HG03095 (cell line): Measurements from ENCODE around the gene SLC26A9.

Source experiments
- ATAC-seq: cut with Tn5 transposase; IDR thresholded peaks from one replicate; pipeline ENCODE4 v1.9.1; 2021; ENCODE audit warnings: moderate library complexity; ENCODE audit not compliant: unreplicated experiment

The SLC26A9 gene, protein sequence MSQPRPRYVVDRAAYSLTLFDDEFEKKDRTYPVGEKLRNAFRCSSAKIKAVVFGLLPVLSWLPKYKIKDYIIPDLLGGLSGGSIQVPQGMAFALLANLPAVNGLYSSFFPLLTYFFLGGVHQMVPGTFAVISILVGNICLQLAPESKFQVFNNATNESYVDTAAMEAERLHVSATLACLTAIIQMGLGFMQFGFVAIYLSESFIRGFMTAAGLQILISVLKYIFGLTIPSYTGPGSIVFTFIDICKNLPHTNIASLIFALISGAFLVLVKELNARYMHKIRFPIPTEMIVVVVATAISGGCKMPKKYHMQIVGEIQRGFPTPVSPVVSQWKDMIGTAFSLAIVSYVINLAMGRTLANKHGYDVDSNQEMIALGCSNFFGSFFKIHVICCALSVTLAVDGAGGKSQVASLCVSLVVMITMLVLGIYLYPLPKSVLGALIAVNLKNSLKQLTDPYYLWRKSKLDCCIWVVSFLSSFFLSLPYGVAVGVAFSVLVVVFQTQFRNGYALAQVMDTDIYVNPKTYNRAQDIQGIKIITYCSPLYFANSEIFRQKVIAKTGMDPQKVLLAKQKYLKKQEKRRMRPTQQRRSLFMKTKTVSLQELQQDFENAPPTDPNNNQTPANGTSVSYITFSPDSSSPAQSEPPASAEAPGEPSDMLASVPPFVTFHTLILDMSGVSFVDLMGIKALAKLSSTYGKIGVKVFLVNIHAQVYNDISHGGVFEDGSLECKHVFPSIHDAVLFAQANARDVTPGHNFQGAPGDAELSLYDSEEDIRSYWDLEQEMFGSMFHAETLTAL

GRCh38 chr1:205943245-205943644 is at the start of gene SLC26A9:
SLC26A9 (minus strand) TSS chr1:205943456; CDS start chr1:205935820, 7,636 bp downstream.
- ATAC-seq, result no peak

DNA sequence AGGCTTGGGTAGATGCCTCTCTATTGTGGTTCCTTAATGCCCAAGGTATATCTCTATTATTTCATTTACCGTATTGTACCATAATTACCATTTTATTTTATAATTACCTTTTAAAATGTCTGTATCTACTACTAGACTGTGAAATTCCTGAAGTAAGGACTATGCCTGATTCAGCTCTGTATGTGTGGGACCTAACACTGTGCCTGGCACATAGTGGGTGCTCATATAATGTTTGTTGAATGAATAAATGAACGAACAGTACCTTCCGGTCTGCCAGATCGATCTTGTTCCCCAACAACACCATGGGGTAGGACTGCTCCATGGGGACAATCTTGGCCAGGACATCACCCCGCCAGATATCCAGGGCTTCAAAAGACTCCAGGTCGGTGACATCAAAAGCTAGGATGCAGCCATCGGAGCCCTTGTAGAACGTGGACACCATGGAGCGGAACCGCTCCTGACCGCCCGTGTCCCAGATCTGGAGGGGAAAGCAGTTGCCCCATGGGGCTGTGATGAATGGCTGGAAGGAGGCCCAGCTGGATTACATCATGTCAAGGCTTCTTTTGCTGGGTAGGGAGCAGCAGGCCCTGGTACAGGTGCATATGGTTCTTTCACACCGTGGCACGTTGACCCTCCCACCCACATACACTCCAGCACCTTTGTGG is 49.1 kb upstream of the SLC26A9 start:
- ATAC-seq, result no peak

GRCh38 chr1:205991237-205991636 is 48.0 kb upstream of the SLC26A9 start:
- no peak for ATAC-seq

DNA sequence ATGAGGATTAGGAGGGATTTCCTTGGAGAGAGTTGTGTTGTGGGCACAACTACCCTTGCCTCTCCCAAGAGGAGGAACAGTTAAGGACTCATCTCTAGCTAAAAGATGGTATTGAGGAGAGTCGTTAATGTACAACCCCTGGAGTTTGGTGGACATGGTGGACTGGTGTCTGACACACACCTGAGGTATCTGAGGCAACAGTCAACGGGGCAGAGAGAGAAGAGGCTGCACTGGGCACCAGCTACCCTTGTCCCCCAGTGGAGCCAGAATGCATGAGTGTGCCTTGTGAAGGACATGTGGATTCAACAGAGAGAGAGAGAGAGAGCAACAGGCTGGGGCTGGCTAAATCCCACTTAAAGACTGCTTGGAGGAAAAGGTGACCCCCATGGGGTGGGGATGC is 47.0 kb upstream of the SLC26A9 start:
- ATAC-seq, result no peak

- no peak for ATAC-seq
These were observed 46.5 kb upstream of the SLC26A9 start for GRCh38 chr1:205989786-205990185.

GRCh38 chr1:205988585-205988995 is 45.3 kb upstream of the SLC26A9 start:
- ATAC-seq, result no peak

GRCh38 chr1:205986861-205987260 is 43.6 kb upstream of the SLC26A9 start:
- ATAC-seq, result no peak

GRCh38 chr1:205986292-205986691 is 43.0 kb upstream of the SLC26A9 start:
- no peak for ATAC-seq

DNA sequence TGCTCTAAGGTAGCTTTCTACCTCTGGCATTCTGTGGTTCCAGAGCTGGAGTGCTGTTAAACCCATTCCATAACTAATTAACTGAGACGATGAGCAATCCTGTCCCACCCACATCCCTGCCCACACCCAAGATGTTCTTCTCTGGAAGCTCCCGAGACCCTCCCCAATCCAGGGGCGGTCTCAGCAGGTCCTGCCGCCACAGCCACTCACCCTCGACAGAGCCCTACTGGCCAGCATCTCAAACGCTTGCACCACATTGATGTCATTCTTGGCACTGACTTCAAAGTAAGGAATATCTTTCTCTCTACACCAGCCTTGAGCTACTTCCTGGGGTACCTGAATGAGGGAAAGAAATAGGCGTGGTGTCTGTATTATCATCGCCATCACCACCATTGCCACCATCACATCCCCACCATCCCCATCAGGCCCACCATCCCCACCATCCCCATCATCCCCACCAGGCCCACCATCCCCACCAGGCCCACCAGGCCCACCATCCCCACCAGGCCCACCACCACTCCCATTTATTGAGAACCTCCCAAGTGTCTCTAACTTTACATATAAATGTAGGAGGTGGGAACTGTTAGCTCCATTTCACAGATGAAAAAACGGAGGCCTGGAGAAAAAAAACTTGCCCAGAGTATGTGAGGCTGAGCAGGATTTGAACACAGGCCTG is 42.2 kb upstream of the SLC26A9 start:
- ATAC-seq, result no peak

- no peak for ATAC-seq
These were observed 40.9 kb upstream of the SLC26A9 start for GRCh38 chr1:205983925-205984725.

GRCh38 chr1:205981257-205981656 is 38.0 kb upstream of the SLC26A9 start:
- ATAC-seq, result no peak

DNA sequence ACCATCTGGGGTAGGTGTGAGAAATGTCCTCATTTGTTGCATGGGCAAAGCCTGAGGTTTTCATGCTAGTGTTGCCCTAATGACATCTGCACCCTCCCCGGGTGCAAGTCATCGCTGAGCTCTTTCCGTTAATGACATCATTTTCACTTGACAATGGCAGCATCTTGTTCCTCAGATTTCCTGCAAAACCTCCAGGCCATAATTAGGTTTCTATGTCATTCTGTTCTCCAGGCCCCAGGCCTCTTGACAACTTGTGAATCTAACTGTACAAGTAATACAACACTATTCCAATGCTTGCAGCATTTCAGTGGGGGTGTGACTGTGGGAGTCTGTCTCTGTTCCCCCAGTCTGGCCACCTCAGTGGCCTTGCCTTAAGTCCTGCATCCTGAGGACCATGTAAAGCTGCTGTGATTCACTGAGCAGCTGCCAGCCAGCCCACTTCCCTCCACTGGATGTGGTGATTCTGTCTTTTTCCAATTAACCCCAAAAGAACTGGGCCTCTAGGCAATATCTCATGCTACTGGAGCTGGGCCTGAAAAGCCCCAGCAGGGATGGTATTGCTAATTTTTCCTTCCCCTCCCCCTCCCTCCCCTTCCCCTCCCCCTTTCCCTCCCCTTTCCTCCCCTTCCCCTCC is 37.1 kb upstream of the SLC26A9 start:
- ATAC-seq, result no peak

DNA sequence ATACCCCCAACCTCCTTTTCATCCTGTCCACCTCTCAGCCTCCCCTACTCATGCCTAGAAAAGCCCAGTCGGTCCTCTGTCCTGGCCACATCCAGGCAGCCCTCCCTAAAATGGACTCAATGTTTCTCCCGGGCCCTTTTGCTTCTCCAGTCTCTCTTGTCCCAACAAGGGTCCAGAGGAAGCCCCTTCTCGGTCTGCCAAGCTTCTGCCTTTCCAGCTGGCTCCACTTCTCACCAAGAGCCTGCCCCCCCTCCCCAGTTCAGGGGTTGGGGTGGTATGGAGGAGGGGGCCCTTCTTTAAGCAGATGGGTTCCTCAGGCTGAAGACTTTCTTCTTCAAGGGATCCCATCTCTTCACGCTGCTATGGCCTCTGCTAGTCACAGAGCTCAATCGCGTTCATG is 36.0 kb upstream of the SLC26A9 start:
- ATAC-seq, result no peak

DNA sequence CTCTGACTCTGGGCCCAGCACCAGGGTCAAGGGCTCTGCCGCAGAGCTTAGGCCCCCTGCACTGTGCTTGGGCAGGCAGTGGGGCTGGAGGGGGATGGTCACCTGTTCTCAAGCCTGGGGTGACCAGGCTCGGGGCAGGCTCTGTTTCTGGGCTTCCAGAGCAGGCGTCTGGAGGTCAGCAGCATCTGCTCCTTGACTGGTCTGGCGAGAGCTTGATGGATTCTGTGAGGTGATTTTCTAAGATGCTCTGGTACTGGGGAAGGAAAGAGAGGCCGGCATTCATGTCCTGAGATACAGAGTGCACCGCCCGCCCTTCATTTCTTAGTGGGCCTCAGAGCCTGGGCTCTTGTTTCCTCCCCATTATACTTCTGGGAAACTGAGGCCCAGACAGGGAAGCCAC is 35.4 kb upstream of the SLC26A9 start:
- ATAC-seq, result no peak

DNA sequence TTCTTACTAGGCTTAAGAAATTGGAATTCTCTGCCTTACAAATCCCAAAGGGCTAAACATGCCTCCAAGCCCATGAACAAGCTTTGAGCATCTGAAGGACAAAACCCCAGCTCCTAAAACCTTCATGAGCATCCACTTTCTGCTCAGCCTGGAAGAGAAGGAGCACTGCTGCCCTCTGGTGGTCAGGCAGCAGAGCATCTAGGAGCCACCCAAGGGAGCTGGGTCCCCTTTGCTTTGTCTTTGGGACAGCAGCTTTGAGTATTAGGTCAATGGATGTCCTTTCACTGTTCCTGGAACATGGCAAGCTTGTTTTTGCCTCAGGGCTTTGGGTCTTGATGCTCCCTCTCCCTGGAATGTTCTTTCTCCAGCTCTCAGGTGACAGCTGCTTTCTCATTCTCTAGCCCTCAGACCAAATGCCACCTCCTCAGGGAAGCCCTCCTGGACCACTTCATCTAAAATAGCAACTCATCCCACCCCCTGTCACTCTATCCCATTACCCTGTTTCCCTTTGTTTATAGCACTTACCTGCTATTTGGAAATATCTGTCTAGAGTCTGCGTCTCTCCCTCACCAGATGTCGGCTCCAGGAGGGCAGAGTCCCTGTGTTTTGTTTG is 34.3 kb upstream of the SLC26A9 start:
- no peak for ATAC-seq

- ATAC-seq, result no peak
These were observed 33.6 kb upstream of the SLC26A9 start for GRCh38 chr1:205976708-205977401.

- ATAC-seq, result no peak
These were observed 32.8 kb upstream of the SLC26A9 start for GRCh38 chr1:205976036-205976435.

- ATAC-seq, result no peak
These were observed 32.2 kb upstream of the SLC26A9 start for GRCh38 chr1:205975387-205975998.
